ENCODE results near the gene BLVRA. TPM values are rescaled to one million over a fixed set of nuclear protein-coding genes. Genes with fewer than 3 reads are reported as not detected.

BLVRA gene
- total RNA-seq, 1 experiment from 2014 or later, result 40.7 TPM

GRCh38 chr7:43843296-43843695 is 84.8 kb downstream of the BLVRA start:
- Histone ChIP-seq H3K56ac (ENCODE audit: insufficient read length, low read depth, low read length) (no peak overlapping the region), H4K20me1 (ENCODE audit: control insufficient read depth, insufficient read depth, insufficient read length) (no peaks in the 10 kb centered on the region), H3K9me3 (ENCODE audit: control insufficient read depth, low read depth, low read length) (no peaks in the 10 kb centered on the region), H2BK120ac (ENCODE audit: low read depth, low read length, poor library complexity, severe bottlenecking) (no peak overlapping the region), H3K27ac (ENCODE audit: insufficient read length, low read depth, low read length) (no peak overlapping the region), H4K91ac (ENCODE audit: insufficient read length, low read depth, low read length) (no peak overlapping the region), H3K18ac (ENCODE audit: insufficient read length, low read depth, low read length) (no peak overlapping the region), H3K4ac (ENCODE audit: low read depth, low read length) (no peak overlapping the region), H4K5ac (ENCODE audit: insufficient read length, low read depth, low read length) (no peak overlapping the region), H3T11ph (ENCODE audit: low read length) (no peak overlapping the region), H2BK12ac (ENCODE audit: insufficient read length, low read depth, low read length) (no peak overlapping the region), H2AK5ac (ENCODE audit: insufficient read length, low read length) (no peak overlapping the region), H3K14ac (ENCODE audit: insufficient read depth, low read length) (no peak overlapping the region), H4K8ac (replicated peaks; ENCODE audit: insufficient read length, low read depth, low read length) (no peak overlapping the region), H3K23ac (ENCODE audit: insufficient read length, low read depth, low read length) (no peak overlapping the region), H3K4me2 (ENCODE audit: insufficient read depth, insufficient read length, low read length) (no peak overlapping the region), H3K9ac (ENCODE audit: extremely low read depth, insufficient read length, low read length) (no peak overlapping the region), H2BK15ac (ENCODE audit: low read depth, low read length) (no peak overlapping the region), H3K27me3 (ENCODE audit: insufficient read depth, low read length) (no peaks in the 10 kb centered on the region), H3K4me1 (ENCODE audit: insufficient read depth, low read length) (peaks cover 4% of the 10 kb centered on the region; the same call in 1 of the 2 replicates), H2BK20ac (ENCODE audit: low read depth, low read length, poor library complexity, severe bottlenecking) (no peak overlapping the region), H2AFZ (ENCODE audit: low read length) (no peak overlapping the region), H3K79me2 (ENCODE audit: insufficient read depth, low read length) (no peaks in the 10 kb centered on the region), H3K79me1 (ENCODE audit: insufficient read depth, low read depth, low read length, poor library complexity, severe bottlenecking) (no peaks in the 10 kb centered on the region), H2BK5ac (ENCODE audit: insufficient read length, low read length) (no peak overlapping the region), H3K23me2 (ENCODE audit: insufficient read length, low read depth, low read length, poor library complexity, severe bottlenecking) (no peaks in the 10 kb centered on the region)
- Mint-ChIP-seq H3K36me3 (ENCODE audit: insufficient read depth in 1 of 3, low read depth in 3 of 3) (no peaks in the 10 kb centered on the region; a peak in 2 of 7 replicates), H3K4me3 (no peak overlapping the region), H3K27me3 (ENCODE audit: low read depth) (no peaks in the 10 kb centered on the region), H3K27ac (no peak overlapping the region), H3K4me1 (peaks cover 8 to 13% of the 10 kb centered on the region in 2 experiments), H3K9me3 (no peaks in the 10 kb centered on the region)
- no CpG with 5 or more reads among the region's 4 CpGs for WGBS (ENCODE audit: extremely low coverage, insufficient read length, low lambda C conversion rate)
- DNase-seq, result no peak
- TF ChIP-seq CTCF (conservative IDR thresholded peaks at IDR 0.05), result no peak

Data from H9 (cell line).